Measurements from ENCODE around the gene LARP4. TPM values are rescaled to one million over a fixed set of nuclear protein-coding genes. Genes with fewer than 3 reads are reported as not detected.

LARP4 gene
- total RNA-seq, 3 donors from 2014 or later = 42.1 to 71.7 (median 53.1) TPM

GRCh38 chr12:50514526-50515276 is 114.0 kb downstream of the LARP4 start:
- TF ChIP-seq CTCF (IDR thresholded peaks at IDR 0.05) = no peak
- no peak overlapping the region for H3K4me3 ChIP-seq
- ATAC-seq = peak; percentile 72
- no peak for DNase-seq
- H3K36me3 ChIP-seq (ENCODE audit: low read depth) = no peaks in the 10 kb centered on the region
- no peaks in the 10 kb centered on the region for H3K9me3 ChIP-seq
- peaks cover 18% of the 10 kb centered on the region for H3K4me1 ChIP-seq (ENCODE audit: low read depth)
- intact Hi-C loops (cut with DNase I, micrococcal nuclease) = no loop called here

- no peak for TF ChIP-seq CTCF (IDR thresholded peaks at IDR 0.05)
- ATAC-seq (peak; percentile 26), DNase-seq (no peak)
- H3K4me3 ChIP-seq = no peak overlapping the region
- H3K36me3 ChIP-seq (ENCODE audit: low read depth) = no peaks in the 10 kb centered on the region
- peaks cover 13% of the 10 kb centered on the region for H3K4me1 ChIP-seq (ENCODE audit: low read depth)
- no peaks in the 10 kb centered on the region for H3K9me3 ChIP-seq
- intact Hi-C loops (cut with DNase I, micrococcal nuclease) = no loop called here
Measured at GRCh38 chr12:50515587-50515986, 114.9 kb downstream of the LARP4 start.

GRCh38 chr12:50517421-50518048 is 116.8 kb downstream of the LARP4 start:
- Histone ChIP-seq H3K4me3 (no peak overlapping the region), H3K9me3 (no peaks in the 10 kb centered on the region), H3K36me3 (ENCODE audit: low read depth) (no peaks in the 10 kb centered on the region), H3K4me1 (ENCODE audit: low read depth) (peaks cover 13% of the 10 kb centered on the region)
- ATAC-seq (peak; percentile 66), DNase-seq (no peak)
- intact Hi-C loops (cut with DNase I, micrococcal nuclease) = no loop called here
- no peak for TF ChIP-seq CTCF (IDR thresholded peaks at IDR 0.05)

- Histone ChIP-seq H3K36me3 (ENCODE audit: low read depth) (no peaks in the 10 kb centered on the region), H3K4me1 (ENCODE audit: low read depth) (peaks cover 13% of the 10 kb centered on the region), H3K4me3 (no peak overlapping the region), H3K9me3 (no peaks in the 10 kb centered on the region)
- TF ChIP-seq CTCF (IDR thresholded peaks at IDR 0.05) = no peak
- no peak for ATAC-seq
- DNase-seq = no peak
- intact Hi-C loops (cut with DNase I, micrococcal nuclease) = no loop called here
Measured at GRCh38 chr12:50518090-50518489, 117.4 kb downstream of the LARP4 start.

GRCh38 chr12:50519353-50519752 is 118.7 kb downstream of the LARP4 start:
- Histone ChIP-seq H3K4me3 (no peak overlapping the region), H3K9me3 (no peaks in the 10 kb centered on the region), H3K4me1 (ENCODE audit: low read depth) (peaks cover 10% of the 10 kb centered on the region), H3K36me3 (ENCODE audit: low read depth) (no peaks in the 10 kb centered on the region)
- intact Hi-C loops (cut with DNase I, micrococcal nuclease) = no loop called here
- no peak for TF ChIP-seq CTCF (IDR thresholded peaks at IDR 0.05)
- DNase-seq = no peak
- no peak for ATAC-seq
